Neuronal stem cell (in vitro differentiated cells): ENCODE measurements around the gene KRT80.
A peak's percentile ranks its signal among the peaks of the same experiment; 100 is the strongest.

ENCODE experiments used
- DNase-seq: peaks from one replicate; pipeline ENCODE4 v3.0.0-alpha.2; 2013; ENCODE audit warnings: low spot score
- H2AFZ ChIP-seq: one replicate; pipeline ENCODE4 v1.6.1; 2013; ENCODE audit warnings: mild to moderate bottlenecking, low read length, inconsistent platforms
- H2AK5ac ChIP-seq: 2 replicates; pipeline ENCODE4 v1.6.1; 2013; ENCODE audit warnings: low read depth, mild to moderate bottlenecking, inconsistent platforms, low read length, moderate library complexity, mixed read lengths
- H2BK120ac ChIP-seq: 2 replicates; pipeline ENCODE4 v1.6.1; 2013; ENCODE audit warnings: low read depth, mild to moderate bottlenecking, inconsistent platforms, low read length, moderate library complexity, mixed read lengths
- H2BK12ac ChIP-seq: one replicate; pipeline ENCODE4 v1.6.1; 2013; ENCODE audit warnings: low read length, inconsistent platforms
- H2BK15ac ChIP-seq: 2 replicates; pipeline ENCODE4 v1.6.1; 2013; ENCODE audit warnings: mild to moderate bottlenecking, low read length, inconsistent platforms, mixed read lengths
- H2BK5ac ChIP-seq: one replicate; pipeline ENCODE4 v1.6.1; 2013; ENCODE audit warnings: inconsistent platforms, mild to moderate bottlenecking, low read length, moderate library complexity
- H3K14ac ChIP-seq: one replicate; pipeline ENCODE4 v1.6.1; 2013; ENCODE audit warnings: low read length, inconsistent platforms
- H3K18ac ChIP-seq: 2 replicates; pipeline ENCODE4 v1.6.1; 2013; ENCODE audit warnings: low read length, inconsistent platforms
- H3K23ac ChIP-seq: 2 replicates; pipeline ENCODE4 v1.6.1; 2013; ENCODE audit warnings: low read depth, mild to moderate bottlenecking, mixed read lengths, low read length, inconsistent platforms; ENCODE audit not compliant: poor library complexity
- H3K27ac ChIP-seq: replicated peaks from 3 replicates; pipeline ENCODE4 v1.5.1; 2013; ENCODE audit warnings: low read length, inconsistent platforms
- H3K27me3 ChIP-seq, 3 experiments: 2 replicates each; pipeline ENCODE4 v1.6.1; 2013; ENCODE audit warnings: low read length in 3 of 3, mild to moderate bottlenecking in 2 of 3, inconsistent platforms in 1 of 3, low read depth in 1 of 3, mixed read lengths in 1 of 3, moderate library complexity in 1 of 3; ENCODE audit not compliant: control insufficient read depth in 3 of 3, insufficient read depth in 3 of 3
- H3K36me3 ChIP-seq, 2 donors: replicated peaks in 1 of 2; 2 replicates each; pipeline ENCODE4 v1.6.1; 2013; ENCODE audit warnings: low read length in 2 of 2; ENCODE audit not compliant: control insufficient read depth in 2 of 2, insufficient read depth in 2 of 2
- H3K4ac ChIP-seq: 2 replicates; pipeline ENCODE4 v1.6.1; 2013; ENCODE audit warnings: inconsistent platforms, mild to moderate bottlenecking, low read length, moderate library complexity
- H3K4me1 ChIP-seq, 2 donors: 1 replicate in 1 of 2; 2 replicates in 1 of 2; pipeline ENCODE4 v1.6.1; 2013; ENCODE audit warnings: low read length in 2 of 2, low read depth in 1 of 2; ENCODE audit not compliant: control insufficient read depth in 2 of 2, insufficient read depth in 1 of 2
- H3K4me2 ChIP-seq: one replicate; pipeline ENCODE4 v1.6.1; 2013; ENCODE audit warnings: mild to moderate bottlenecking, low read length, inconsistent platforms; ENCODE audit not compliant: insufficient read depth, poor library complexity, severe bottlenecking
- H3K4me3 ChIP-seq, 2 donors: 2 replicates each; pipeline ENCODE4 v1.5.1; 2013; ENCODE audit warnings: low read length in 2 of 2, mild to moderate bottlenecking in 2 of 2, inconsistent platforms in 1 of 2, moderate library complexity in 1 of 2
- H3K79me1 ChIP-seq: one replicate; pipeline ENCODE4 v1.6.1; 2013; ENCODE audit warnings: low read depth, mild to moderate bottlenecking, inconsistent platforms, low read length, moderate library complexity
- H3K9ac ChIP-seq: one replicate; pipeline ENCODE4 v1.6.1; 2013; ENCODE audit warnings: mild to moderate bottlenecking, low read depth, low read length, inconsistent platforms; ENCODE audit not compliant: poor library complexity
- H3K9me3 ChIP-seq, 2 donors: replicated peaks in 1 of 2; 2 replicates each; pipeline versions ENCODE3 to v1.6.1; 2013; ENCODE audit warnings: low read length in 2 of 2, mild to moderate bottlenecking in 2 of 2, inconsistent platforms in 1 of 2, low read depth in 1 of 2, mixed read lengths in 1 of 2, moderate library complexity in 1 of 2; ENCODE audit not compliant: control insufficient read depth in 2 of 2, insufficient read depth in 1 of 2
- H4K8ac ChIP-seq: one replicate; pipeline ENCODE4 v1.6.1; 2013; ENCODE audit warnings: low read depth, mild to moderate bottlenecking, inconsistent platforms, low read length, moderate library complexity
- H4K91ac ChIP-seq: one replicate; pipeline ENCODE4 v1.6.1; 2013; ENCODE audit warnings: low read length, low read depth, mild to moderate bottlenecking, inconsistent platforms; ENCODE audit not compliant: poor library complexity
- WGBS, 2 donors: extraction: QIAGEN DNeasy Blood & Tissue Kit; methylation state at CpG; one replicate each; pipeline ENCODE4 v1.1.7; 2013; ENCODE audit warnings: missing lambda C conversion rate in 2 of 2, mixed read lengths in 1 of 2; ENCODE audit not compliant: insufficient read length in 2 of 2, insufficient replicate concordance in 1 of 2; ENCODE audit errors: extremely low coverage in 2 of 2; 5-methylcytosine and 5-hydroxymethylcytosine counted together

The KRT80 gene

GRCh38 chr12:52147367-52147963 lies 44.3 kb downstream of the KRT80 start:
- DNase-seq = no peak
- Histone ChIP-seq H2BK15ac (peak overlapping the region; percentile 93), H3K27ac (no peak overlapping the region), H3K79me1 (no peaks in the 10 kb centered on the region), H3K9me3 (no peaks in the 10 kb centered on the region), H3K4me2 (no peak overlapping the region), H3K4ac (peak overlapping the region; percentile 71), H3K36me3 (no peaks in the 10 kb centered on the region), H2BK5ac (no peak overlapping the region), H2AFZ (no peak overlapping the region), H2AK5ac (peak overlapping the region; percentile 58), H3K9ac (no peak overlapping the region), H3K23ac (no peak overlapping the region), H4K91ac (no peak overlapping the region), H4K8ac (no peak overlapping the region), H2BK120ac (no peak overlapping the region), H3K4me1 (peaks cover 13 to 16% of the 10 kb centered on the region in 2 donors), H2BK12ac (peak overlapping the region; percentile 68), H3K4me3 (no peak overlapping the region), H3K27me3 (peaks cover 0 to under 1% (median 0%) of the 10 kb centered on the region in 3 experiments), H3K18ac (peak overlapping the region; percentile 3), H3K14ac (no peak overlapping the region)
- WGBS, 2 donors = no CpG with 5 or more reads among the region's 17 CpGs

- H3K18ac ChIP-seq = peak overlapping the region; percentile 85
- no peak overlapping the region for H3K9ac ChIP-seq
- H3K4me1 ChIP-seq = peaks cover 13 to 16% of the 10 kb centered on the region in 2 donors
- peak overlapping the region; percentile 85 for H2BK12ac ChIP-seq
- H3K4ac ChIP-seq = no peak overlapping the region
- H3K79me1 ChIP-seq = no peaks in the 10 kb centered on the region
- H3K4me3 ChIP-seq = no peak overlapping the region
- no CpG with 5 or more reads among the region's 11 CpGs for WGBS, 2 donors
- no peak overlapping the region for H2BK5ac ChIP-seq
- H3K14ac ChIP-seq = no peak overlapping the region
- no peaks in the 10 kb centered on the region for H3K27me3 ChIP-seq
- no peak overlapping the region for H2BK120ac ChIP-seq
- H3K9me3 ChIP-seq = no peaks in the 10 kb centered on the region
- H4K8ac ChIP-seq = peak overlapping the region; percentile 8
- peak overlapping the region; percentile 42 for H4K91ac ChIP-seq
- peak overlapping the region; percentile 33 for H2AK5ac ChIP-seq
- H2BK15ac ChIP-seq = peak overlapping the region; percentile 97
- H3K36me3 ChIP-seq = no peaks in the 10 kb centered on the region
- H3K23ac ChIP-seq = peak overlapping the region; percentile 17
- no peak for DNase-seq
- H3K4me2 ChIP-seq = no peak overlapping the region
- H3K27ac ChIP-seq = no peak overlapping the region
- H2AFZ ChIP-seq = no peak overlapping the region
Observed at GRCh38 chr12:52146822-52147366, 44.9 kb downstream of the KRT80 start.

- Histone ChIP-seq H4K91ac (peak overlapping the region; percentile 42), H3K23ac (peak overlapping the region; percentile 78), H2BK120ac (no peak overlapping the region), H2BK5ac (peak overlapping the region; percentile 15), H3K79me1 (no peaks in the 10 kb centered on the region), H3K14ac (peak overlapping the region; percentile 14), H2BK12ac (peak overlapping the region; percentile 85), H3K36me3 (no peaks in the 10 kb centered on the region), H4K8ac (peak overlapping the region; percentile 70), H3K27me3 (no peaks in the 10 kb centered on the region), H2AK5ac (peak overlapping the region; percentile 33), H3K9me3 (no peaks in the 10 kb centered on the region), H3K18ac (peak overlapping the region; percentile 98), H2BK15ac (peak overlapping the region; percentile 97), H3K4me1 (peaks cover 13 to 18% of the 10 kb centered on the region in 2 donors), H3K4me2 (no peak overlapping the region), H3K27ac (no peak overlapping the region), H3K9ac (no peak overlapping the region), H3K4ac (peak overlapping the region; percentile 69), H2AFZ (peak overlapping the region; percentile 94), H3K4me3 (no peak overlapping the region)
- DNase-seq = no peak
- WGBS, 2 donors = no CpG with 5 or more reads among the region's 8 CpGs
Observed at GRCh38 chr12:52146089-52146821, 45.6 kb downstream of the KRT80 start.
